ENCODE data around the gene PKP4. TPM values are rescaled to one million over a fixed set of nuclear protein-coding genes. Genes with fewer than 3 reads are reported as not detected.

Gene PKP4
- total and polyA plus RNA-seq, 2 of the 8 experiments (the other 6 are each of a cell fraction or from before 2014, with no cell fraction given) = 48.2 to 88.0 TPM

- TF ChIP-seq CHD7 (IDR thresholded peaks at IDR 0.05; ENCODE audit: insufficient replicate concordance, low read length) (no peak), RNF2 (IDR thresholded peaks at IDR 0.05; ENCODE audit: borderline replicate concordance, low read depth, low read length, missing control alignments, poor library complexity, severe bottlenecking) (no peak), SAP30 (IDR thresholded peaks at IDR 0.05; ENCODE audit: insufficient read depth, insufficient replicate concordance, low read length) (no peak), RBBP5 (IDR thresholded peaks at IDR 0.05; ENCODE audit: borderline replicate concordance, low read depth, low read length) (no peak), BRCA1 (IDR thresholded peaks at IDR 0.05; ENCODE audit: low read depth, low read length) (no peak), CBX8 (IDR thresholded peaks at IDR 0.05; ENCODE audit: borderline replicate concordance, low read depth, low read length) (no peak), ATF2 (IDR thresholded peaks at IDR 0.05; ENCODE audit: low read length) (no peak)
Observed at GRCh38 chr2:158509928-158510797, 53.4 kb downstream of the PKP4 start (continued).
